Panc1 (cell line): ENCODE measurements around the gene LPIN2. TPM values are rescaled to one million over a fixed set of nuclear protein-coding genes. Genes with fewer than 3 reads are reported as not detected.

Source experiments
- ATAC-seq: fragments of 200-7000 bp; cut with Tn5 transposase; 2 replicates; pipeline ENCODE4 v1.9.1; 2020; ENCODE audit warnings: mild to moderate bottlenecking, moderate library complexity
- BruUV-seq: library from RNA; stranded (reverse); fragments of 400-500 nt; replicated peaks from 2 replicates; lab custom pipeline; 2021; lab: Mats Ljungman, UMichigan
- CTCF ChIA-PET: fragments of 300-600 bp; sonication (Branson Sonifier 250); formaldehyde crosslinking; loops from one replicate; lab custom pipeline; 2022; ENCODE audit warnings: antibody characterized with exemption; lab: Charles Lee
- POLR2A ChIA-PET: fragments of 300-600 bp; sonication (Branson Sonifier 250); formaldehyde crosslinking; loops from one replicate; lab custom pipeline; 2022; ENCODE audit warnings: antibody characterized with exemption; lab: Charles Lee
- DNase-seq: peaks from one replicate; pipeline ENCODE4 v3.0.0-alpha.2; 2010; ENCODE audit warnings: low read depth, low spot score
- H3K27ac ChIP-seq: 2 replicates; pipeline ENCODE4 v1.5.1; 2011; ENCODE audit warnings: mild to moderate bottlenecking, low read length, inconsistent platforms
- H3K27me3 ChIP-seq: fragments of 200-500 bp; sonication (Bioruptor generic); 2 replicates; pipeline ENCODE4 v1.6.0; 2014; ENCODE audit warnings: low read length, inconsistent platforms; ENCODE audit not compliant: control insufficient read depth, insufficient read depth
- H3K36me3 ChIP-seq: fragments of 200-500 bp; sonication (Bioruptor generic); 2 replicates; pipeline ENCODE4 v1.5.1; 2014; ENCODE audit warnings: inconsistent platforms, mild to moderate bottlenecking, low read length, moderate library complexity; ENCODE audit not compliant: control insufficient read depth, insufficient read depth
- H3K4me1 ChIP-seq: 2 replicates; pipeline ENCODE4 v1.5.1; 2011; ENCODE audit warnings: inconsistent platforms, mild to moderate bottlenecking, low read length, moderate library complexity; ENCODE audit not compliant: control insufficient read depth, insufficient read depth
- H3K4me3 ChIP-seq, 2 experiments: 2 replicates each; pipeline ENCODE4 v1.5.1; 2011 to 2012; ENCODE audit warnings: low read depth in 2 of 2, low read length in 2 of 2, mild to moderate bottlenecking in 2 of 2, inconsistent platforms in 1 of 2, moderate library complexity in 1 of 2
- H3K9me3 ChIP-seq: fragments of 200-500 bp; sonication (Bioruptor generic); 2 replicates; pipeline ENCODE4 v1.5.1; 2014; ENCODE audit warnings: low read depth, mild to moderate bottlenecking, inconsistent platforms, low read length, moderate library complexity; ENCODE audit not compliant: control insufficient read depth, insufficient read depth
- POLR2AphosphoS5 ChIP-seq: IDR thresholded peaks from 2 replicates; pipeline ENCODE4 v1.6.1; 2012; ENCODE audit warnings: mild to moderate bottlenecking, low read depth, low read length, moderate library complexity
- SIN3A ChIP-seq: IDR thresholded peaks from 2 replicates; pipeline ENCODE4 v1.6.1; 2012; ENCODE audit warnings: low read depth, mild to moderate bottlenecking, low read length, moderate library complexity, borderline replicate concordance; ENCODE audit not compliant: insufficient read depth
- TCF7L2 ChIP-seq: IDR thresholded peaks from 2 replicates; pipeline ENCODE4 v1.6.1; 2011; ENCODE audit warnings: mild to moderate bottlenecking, low read depth, low read length, inconsistent platforms
- in situ Hi-C: cut with HindIII; loops from 2 replicates; pipeline ENCODE4 v1.10.0; 2016; ENCODE audit warnings: low sequenced_read_pairs, low pct_unique_long_range_greater_than_20kb
- intact Hi-C: fragments of 100-400 bp; cut with micrococcal nuclease; formaldehyde crosslinking; loops from one replicate; pipeline ENCODE4 v1.10.0; 2022; ENCODE audit not compliant: unreplicated experiment
- total RNA-seq: library from RNA; stranded (reverse); gene quantifications from one replicate; pipeline ENCODE4 v1.2.1, GENCODE V29; 2021; ENCODE audit not compliant: unreplicated experiment
- TF ChIP-seq, protein P1 (sequence below): fragments of 450-650 bp; IDR thresholded peaks from 2 replicates; pipeline ENCODE4 v1.5.1; 2017; ENCODE audit warnings: mild to moderate bottlenecking
- TF ChIP-seq, protein P2 (sequence below), 2 experiments: IDR thresholded peaks; 2 replicates each; pipeline ENCODE4 v1.6.1; 2011 to 2012; ENCODE audit warnings: low read depth in 2 of 2, control low read depth in 1 of 2, low read length in 1 of 2, mild to moderate bottlenecking in 1 of 2, moderate library complexity in 1 of 2; ENCODE audit not compliant: insufficient read depth in 1 of 2

The LPIN2 gene
- total RNA-seq, 1 experiment from 2014 or later = 38.3 TPM

DNA sequence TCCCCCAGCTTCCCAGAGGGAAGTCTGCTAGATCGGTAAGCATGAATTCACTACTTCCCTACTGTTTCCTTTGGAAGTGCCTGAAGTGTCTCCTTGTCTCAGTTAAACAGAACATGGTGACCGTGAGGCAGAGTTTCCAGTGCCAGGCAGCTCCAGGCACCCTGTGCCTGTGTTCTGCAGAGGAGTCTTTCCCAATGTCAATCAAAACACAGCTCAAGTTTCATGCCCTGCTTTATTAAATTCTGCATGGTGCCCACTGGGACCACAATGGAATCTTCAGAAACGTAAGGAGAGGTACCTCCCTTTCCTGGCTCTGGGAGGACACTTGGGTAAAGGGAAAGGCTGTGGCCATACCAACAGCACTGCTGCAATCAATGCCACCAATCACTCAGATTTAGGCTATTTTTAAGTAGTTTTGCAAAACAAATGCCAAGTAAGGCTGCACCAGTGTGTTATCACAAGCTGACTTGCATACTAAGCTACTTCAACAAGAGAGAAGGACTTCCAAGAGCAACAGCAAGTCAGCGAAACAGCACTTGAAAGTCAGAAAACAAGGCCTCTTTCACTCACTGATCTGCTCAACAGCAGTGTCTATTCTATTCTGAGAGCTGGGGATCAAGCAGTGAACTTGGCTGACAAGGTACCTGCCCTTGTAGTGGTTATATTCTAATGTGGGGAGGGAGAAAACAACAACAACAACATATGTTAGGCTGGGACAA lies 14.9 kb downstream of the LPIN2 start:
- Histone ChIP-seq H3K9me3 (no peaks in the 10 kb centered on the region), H3K4me1 (peaks cover 30% of the 10 kb centered on the region), H3K4me3 (no peak overlapping the region), H3K27me3 (no peaks in the 10 kb centered on the region), H3K36me3 (no peaks in the 10 kb centered on the region; the same call in 1 of the 2 replicates), H3K27ac (peak overlapping the region; percentile 57; the same call in 1 of the 2 replicates)
- POLR2A ChIA-PET = no interaction called here
- DNase-seq (no peak), ATAC-seq (peak; percentile 35; the same call in 1 of the 2 replicates)
- no TSS peak for BruUV-seq
- intact Hi-C loops = no loop called here
- no peak for TF ChIP-seq POLR2AphosphoS5
- TF ChIP-seq, protein P1, sequence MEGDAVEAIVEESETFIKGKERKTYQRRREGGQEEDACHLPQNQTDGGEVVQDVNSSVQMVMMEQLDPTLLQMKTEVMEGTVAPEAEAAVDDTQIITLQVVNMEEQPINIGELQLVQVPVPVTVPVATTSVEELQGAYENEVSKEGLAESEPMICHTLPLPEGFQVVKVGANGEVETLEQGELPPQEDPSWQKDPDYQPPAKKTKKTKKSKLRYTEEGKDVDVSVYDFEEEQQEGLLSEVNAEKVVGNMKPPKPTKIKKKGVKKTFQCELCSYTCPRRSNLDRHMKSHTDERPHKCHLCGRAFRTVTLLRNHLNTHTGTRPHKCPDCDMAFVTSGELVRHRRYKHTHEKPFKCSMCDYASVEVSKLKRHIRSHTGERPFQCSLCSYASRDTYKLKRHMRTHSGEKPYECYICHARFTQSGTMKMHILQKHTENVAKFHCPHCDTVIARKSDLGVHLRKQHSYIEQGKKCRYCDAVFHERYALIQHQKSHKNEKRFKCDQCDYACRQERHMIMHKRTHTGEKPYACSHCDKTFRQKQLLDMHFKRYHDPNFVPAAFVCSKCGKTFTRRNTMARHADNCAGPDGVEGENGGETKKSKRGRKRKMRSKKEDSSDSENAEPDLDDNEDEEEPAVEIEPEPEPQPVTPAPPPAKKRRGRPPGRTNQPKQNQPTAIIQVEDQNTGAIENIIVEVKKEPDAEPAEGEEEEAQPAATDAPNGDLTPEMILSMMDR = no peak
- TF ChIP-seq TCF7L2 = no peak
- TF ChIP-seq, protein P2, sequence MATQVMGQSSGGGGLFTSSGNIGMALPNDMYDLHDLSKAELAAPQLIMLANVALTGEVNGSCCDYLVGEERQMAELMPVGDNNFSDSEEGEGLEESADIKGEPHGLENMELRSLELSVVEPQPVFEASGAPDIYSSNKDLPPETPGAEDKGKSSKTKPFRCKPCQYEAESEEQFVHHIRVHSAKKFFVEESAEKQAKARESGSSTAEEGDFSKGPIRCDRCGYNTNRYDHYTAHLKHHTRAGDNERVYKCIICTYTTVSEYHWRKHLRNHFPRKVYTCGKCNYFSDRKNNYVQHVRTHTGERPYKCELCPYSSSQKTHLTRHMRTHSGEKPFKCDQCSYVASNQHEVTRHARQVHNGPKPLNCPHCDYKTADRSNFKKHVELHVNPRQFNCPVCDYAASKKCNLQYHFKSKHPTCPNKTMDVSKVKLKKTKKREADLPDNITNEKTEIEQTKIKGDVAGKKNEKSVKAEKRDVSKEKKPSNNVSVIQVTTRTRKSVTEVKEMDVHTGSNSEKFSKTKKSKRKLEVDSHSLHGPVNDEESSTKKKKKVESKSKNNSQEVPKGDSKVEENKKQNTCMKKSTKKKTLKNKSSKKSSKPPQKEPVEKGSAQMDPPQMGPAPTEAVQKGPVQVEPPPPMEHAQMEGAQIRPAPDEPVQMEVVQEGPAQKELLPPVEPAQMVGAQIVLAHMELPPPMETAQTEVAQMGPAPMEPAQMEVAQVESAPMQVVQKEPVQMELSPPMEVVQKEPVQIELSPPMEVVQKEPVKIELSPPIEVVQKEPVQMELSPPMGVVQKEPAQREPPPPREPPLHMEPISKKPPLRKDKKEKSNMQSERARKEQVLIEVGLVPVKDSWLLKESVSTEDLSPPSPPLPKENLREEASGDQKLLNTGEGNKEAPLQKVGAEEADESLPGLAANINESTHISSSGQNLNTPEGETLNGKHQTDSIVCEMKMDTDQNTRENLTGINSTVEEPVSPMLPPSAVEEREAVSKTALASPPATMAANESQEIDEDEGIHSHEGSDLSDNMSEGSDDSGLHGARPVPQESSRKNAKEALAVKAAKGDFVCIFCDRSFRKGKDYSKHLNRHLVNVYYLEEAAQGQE (IDR thresholded peaks at IDR 0.05; ENCODE audit: insufficient read depth in 1 of 2, low read depth in 2 of 2, low read length in 1 of 2) = no peak
- no peak for TF ChIP-seq SIN3A
- CTCF ChIA-PET = interaction anchor here (0.6 to 0.7 kb wide), 2 partner anchors 22 to 248 kb away, joined by 5 read pairs; no protein-coding TSS in a partner anchor
- in situ Hi-C loops = no loop called here

DNA sequence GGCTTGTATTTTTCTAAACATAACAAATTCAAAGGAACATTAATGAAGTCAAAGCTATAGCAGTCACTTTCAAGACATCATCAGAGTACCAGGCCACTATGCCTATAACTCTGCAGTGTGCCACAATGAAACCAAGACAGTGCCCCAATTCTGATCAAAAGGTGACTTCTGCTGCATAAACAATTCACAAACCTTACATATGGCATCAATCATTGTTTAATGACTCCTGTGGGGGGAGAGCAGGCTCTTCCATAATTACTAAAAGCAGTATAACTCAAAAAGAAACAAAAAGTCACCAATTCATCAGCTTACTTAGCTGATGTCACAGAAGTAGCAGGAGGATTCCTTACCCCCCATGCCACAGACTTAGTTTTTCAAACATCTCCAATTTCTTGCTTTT lies 15.5 kb downstream of the LPIN2 start:
- H3K4me1 ChIP-seq = peaks cover 27% of the 10 kb centered on the region
- ChIA-PET CTCF (interaction anchor here (0.6 kb wide), 1 partner anchor 23 kb away, joined by 5 read pairs; no protein-coding TSS in a partner anchor), POLR2A (no interaction called here)
- intact Hi-C loops = no loop called here
- no peak overlapping the region for H3K4me3 ChIP-seq
- no peaks in the 10 kb centered on the region for H3K9me3 ChIP-seq
- BruUV-seq = no TSS peak
- no peaks in the 10 kb centered on the region; the same call in 1 of the 2 replicates for H3K36me3 ChIP-seq
- DNase-seq = no peak
- in situ Hi-C loops = no loop called here
- H3K27ac ChIP-seq = peak overlapping the region; percentile 57; the same call in 1 of the 2 replicates
- TF ChIP-seq, protein P2 (IDR thresholded peaks at IDR 0.05; ENCODE audit: insufficient read depth in 1 of 2, low read depth in 2 of 2, low read length in 1 of 2) = no peak
- TF ChIP-seq TCF7L2 (no peak), POLR2AphosphoS5 (no peak), SIN3A (no peak)
- TF ChIP-seq, protein P1 = no peak
- H3K27me3 ChIP-seq = no peaks in the 10 kb centered on the region
- ATAC-seq = no peak
